ENCODE results near the gene CDKN2AIPNL.
"Not testable (repeated sequence)": the region's sequence is repeated elsewhere in the genome, so short reads cannot be mapped to it uniquely, and the experiment has no call there.

The CDKN2AIPNL gene

GRCh38 chr5:134397196-134397595 is 14.5 kb downstream of the CDKN2AIPNL start:
- DNase-seq, result no peak

- DNase-seq, result no peak
Observed at GRCh38 chr5:134396274-134396673, 15.4 kb downstream of the CDKN2AIPNL start.

- no peak for DNase-seq
Observed at GRCh38 chr5:134394932-134395331, 16.7 kb downstream of the CDKN2AIPNL start.

- DNase-seq, result no peak
Observed at GRCh38 chr5:134392301-134392700, 19.4 kb downstream of the CDKN2AIPNL start.

DNA sequence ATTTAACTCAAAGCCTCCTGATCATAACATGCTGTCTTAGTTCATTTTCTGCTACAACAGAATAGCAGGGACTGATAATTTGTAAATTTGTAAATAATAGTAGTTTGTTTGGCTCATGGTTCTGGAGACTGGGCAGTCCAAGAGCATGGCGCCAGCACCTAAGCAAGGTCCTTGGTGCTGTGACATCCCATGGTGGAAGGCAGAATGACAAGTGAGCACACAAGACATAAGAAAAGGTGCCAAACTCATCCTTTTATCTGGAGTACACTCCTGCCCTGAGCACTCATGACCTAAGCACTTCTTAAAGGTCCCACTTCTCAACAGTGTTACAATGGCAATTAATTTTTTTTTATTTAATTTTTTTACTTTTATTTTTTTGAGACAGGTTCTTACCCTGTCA is 24.2 kb downstream of the CDKN2AIPNL start:
- no peak for DNase-seq

- no peak for DNase-seq
Observed at GRCh38 chr5:134383980-134384697, 27.5 kb downstream of the CDKN2AIPNL start.

GRCh38 chr5:134382204-134382603 is 29.5 kb downstream of the CDKN2AIPNL start:
- DNase-seq, result not testable (repeated sequence)

DNA sequence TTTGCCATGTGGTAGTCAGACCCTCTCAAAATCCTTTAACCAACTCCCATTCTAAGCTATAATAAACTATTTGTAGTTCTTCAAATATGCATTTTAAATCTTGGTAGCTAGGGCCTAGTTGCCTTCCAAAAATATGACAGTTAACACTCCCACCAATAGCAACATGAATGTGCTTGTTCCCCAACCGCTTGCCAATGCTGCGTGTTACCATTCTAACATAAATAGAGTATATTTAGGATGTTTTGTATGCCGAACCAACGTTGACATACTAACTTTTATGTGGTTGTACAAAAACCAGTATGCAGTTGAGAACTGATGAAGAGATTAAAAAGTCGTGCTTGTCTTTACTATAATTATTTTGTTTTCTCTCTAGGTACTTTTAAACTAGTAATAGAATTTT is 31.3 kb downstream of the CDKN2AIPNL start:
- no peak for DNase-seq

GRCh38 chr5:134374232-134374631 is 37.4 kb downstream of the CDKN2AIPNL start:
- no peak for DNase-seq

DNA sequence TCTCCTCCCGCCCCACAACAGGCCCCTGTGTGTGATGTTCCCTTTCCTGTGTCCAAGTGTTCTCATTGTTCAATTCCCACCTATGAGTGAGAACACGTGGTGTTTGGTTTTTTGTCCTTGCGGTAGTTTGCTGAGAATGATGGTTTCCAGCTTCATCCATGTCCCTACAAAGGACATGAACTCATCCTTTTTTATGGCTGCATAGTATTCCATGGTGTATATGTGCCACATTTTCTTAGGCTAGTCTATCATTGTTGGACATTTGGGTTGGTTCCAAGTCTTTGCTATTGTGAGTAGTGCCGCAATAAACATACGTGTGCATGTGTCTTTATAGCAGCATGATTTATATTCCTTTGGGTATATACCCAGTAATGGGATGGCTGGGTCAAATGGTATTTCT is 38.0 kb downstream of the CDKN2AIPNL start:
- not testable (repeated sequence) for DNase-seq

DNA sequence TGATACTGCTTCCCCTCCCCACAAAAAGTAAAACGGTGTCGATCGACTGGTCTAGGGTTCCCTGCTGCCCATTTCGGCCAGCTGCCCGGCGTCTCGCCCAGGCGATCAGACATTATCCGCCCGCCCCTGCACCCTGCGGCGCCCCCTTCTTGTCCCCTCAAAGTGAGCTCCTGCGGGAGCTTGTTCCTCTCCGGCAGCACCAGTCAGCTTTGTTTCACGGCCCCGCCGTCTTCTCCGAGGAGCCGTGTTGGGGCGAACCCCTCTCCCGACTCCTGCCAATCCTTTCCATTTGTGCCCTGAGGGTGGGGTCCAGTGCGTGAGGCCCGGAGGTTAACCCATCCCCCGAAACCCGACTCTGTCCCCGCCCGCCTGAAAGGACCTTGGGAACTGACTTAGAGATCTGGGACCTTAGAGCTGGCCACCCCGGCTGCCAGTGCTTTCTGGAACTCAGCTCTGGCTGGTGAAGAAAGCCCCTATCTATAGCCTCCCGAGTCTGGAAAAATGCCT is 39.8 kb downstream of the CDKN2AIPNL start:
- peak; percentile 23 for DNase-seq

DNA sequence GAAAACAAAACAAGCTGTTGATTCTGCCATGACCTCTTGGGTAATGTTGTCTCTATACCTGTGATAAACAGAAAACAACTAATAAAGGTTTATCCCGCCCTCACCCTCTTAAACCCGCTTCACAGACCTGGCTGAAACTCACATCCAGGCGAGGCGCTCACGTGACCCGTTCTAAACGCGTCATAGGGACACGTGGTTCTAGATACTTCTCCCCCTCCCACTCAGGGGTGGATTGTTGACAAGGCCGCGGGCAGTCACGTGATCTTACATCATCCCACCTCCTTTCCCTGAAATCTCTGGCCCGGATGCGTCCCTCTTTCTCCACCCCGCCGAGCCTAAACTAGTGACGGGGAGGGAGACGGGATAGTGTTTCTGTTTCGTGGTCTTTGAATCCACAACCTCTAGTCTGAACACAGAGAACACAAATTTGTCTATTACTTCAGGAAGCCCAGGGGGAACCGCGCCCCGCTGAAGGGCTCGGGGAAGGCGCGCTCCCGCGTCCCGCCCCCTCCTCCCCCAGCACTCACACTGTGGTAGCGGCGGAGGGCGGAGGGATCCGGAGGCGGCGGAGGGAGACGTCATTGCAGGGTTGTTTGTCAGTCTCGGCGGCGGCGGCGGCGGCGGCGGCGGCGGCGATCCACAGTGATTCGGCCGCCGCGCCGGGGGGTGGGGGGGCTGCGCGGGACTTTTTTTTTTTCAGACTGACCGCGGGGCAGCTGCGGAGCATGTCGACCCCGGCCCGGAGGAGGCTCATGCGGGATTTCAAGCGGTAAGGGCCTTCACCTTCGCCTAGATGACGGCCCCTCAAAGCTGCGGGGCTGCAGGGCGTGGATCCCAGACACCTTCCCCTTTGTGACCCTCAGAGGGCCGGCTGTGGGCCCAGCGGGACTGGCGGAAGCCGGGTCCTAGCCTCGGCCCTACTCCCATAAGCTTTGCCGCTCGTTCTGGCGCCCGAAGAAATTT is 40.5 kb downstream of the CDKN2AIPNL start, which contains the start of gene UBE2B:
Gene UBE2B (plus strand): TSS at position 699 of the 963 bp plus-strand sequence. CDS start 27 bp downstream, at position 726.
- peak; percentile 100 for DNase-seq

DNA sequence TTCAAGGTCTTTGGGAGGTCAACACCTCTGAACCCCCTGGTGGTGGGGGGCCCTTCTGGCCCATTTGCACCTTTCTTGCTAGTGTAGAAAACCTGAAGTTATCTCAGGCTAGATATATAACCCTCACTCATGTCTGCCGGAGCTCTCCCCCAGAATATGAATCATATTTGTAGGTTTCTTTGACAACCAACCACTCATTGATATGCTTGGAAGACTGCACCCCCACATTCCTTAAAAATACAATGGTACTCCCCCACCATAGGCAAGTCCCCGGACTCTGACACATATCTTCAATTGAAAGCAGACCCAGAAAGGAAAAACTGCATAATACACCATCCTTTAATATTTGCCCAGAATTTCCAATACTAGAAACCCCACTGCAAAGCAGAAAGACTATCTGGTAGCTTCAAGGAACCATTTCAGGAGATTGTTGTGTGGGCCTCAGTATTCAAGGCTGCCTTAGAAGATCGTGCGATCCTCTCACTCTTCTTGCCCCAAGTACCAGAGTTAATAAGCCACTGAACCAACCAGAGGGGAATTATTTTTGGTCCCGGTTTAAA is 41.3 kb downstream of the CDKN2AIPNL start:
- peak; percentile 1 for DNase-seq

GRCh38 chr5:134365604-134366003 is 46.1 kb downstream of the CDKN2AIPNL start:
- no peak for DNase-seq

- DNase-seq, result no peak
Observed at GRCh38 chr5:134355681-134356080, 56.0 kb downstream of the CDKN2AIPNL start.

Measured in fibroblast of skin of right quadriceps (primary cell).